ENCODE measurements around the gene CTCFL.

Gene CTCFL

DNA sequence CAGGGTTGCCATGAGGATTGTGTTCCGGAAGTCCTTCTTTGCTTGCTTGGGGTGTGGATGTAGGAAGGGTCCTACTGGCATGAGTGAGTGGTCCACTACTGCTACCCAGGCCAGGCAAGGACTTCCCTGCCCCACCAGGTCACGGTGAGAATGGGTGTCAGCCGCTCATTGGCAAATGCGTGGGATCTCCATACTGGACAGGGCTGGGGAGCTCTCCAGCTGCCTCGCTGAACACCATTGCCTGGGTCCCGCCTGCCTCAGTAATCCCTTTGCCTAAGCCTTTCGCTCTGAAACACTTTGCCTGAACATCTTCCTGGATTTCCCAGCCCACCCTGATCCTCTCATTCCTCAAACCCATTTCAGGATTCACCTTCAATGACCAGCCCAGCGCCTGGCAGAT is 59.5 kb downstream of the CTCFL start:
- DNase-seq (ENCODE audit: low read depth), result no peak

DNA sequence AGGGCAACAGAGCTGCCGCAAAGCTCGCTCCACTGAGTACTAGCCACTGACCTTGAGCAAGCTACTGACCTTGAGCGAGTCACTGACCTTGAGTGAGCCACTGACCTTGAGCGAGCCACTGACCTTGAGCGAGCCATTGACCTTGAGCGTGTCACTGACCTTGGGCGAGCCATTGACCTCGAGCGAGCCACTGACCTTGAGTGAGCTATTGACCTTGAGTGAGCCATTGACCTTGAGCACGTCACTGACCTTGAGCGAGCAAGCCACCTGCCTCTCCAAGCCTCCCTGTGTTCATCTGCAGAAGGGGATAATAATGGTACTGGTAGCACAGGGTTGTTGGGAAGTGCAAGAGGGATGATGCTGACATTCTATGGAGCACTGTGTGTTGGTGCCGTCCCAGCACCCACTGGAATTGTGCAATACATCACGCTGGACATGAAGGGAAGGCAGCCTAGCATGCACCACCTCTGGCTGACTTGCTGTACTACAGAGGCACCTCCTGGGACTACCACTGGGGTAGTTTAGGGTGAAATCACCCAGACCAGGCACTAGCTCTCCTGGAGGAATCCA is 60.2 kb downstream of the CTCFL start:
- DNase-seq (ENCODE audit: low read depth), result no peak

DNA sequence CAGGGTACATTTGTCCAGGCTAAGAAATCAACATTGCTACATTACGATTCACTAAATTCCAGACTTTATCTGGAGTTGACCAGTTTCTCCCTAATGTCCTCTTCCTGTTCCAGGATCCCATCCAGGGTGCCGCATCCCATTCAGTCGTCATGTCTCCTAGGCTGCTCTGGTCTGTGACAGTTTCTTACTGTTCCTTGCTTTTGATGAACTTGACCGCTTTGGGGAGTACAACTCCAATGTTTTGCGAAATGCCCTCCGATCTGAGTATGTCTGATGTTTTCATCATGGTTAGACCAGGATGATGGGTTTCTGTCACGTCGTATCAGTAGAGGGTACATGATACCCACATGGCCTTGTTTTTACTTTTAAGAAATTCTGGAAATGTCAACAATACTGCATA is 62.2 kb downstream of the CTCFL start:
- DNase-seq (ENCODE audit: low read depth), result no peak

DNA sequence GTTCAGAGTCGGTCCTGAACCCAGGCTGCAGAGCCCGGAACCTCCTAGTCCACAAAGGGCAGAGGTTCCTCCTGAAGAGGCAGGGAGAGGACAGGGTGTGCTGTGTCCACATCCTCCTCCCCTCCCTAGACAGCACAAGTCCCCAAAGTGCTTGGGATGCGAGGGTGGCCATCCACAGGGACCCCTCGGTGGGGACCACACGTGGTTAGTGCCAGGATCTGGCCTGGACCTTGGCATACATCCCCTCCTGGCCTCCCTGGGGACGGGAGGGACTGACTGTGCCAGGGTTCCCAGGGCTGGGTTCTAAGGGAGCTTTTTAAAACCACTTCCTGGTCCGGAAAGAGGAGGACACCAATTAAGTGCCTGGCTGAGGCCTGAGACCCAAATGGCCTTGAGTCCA is 63.2 kb downstream of the CTCFL start:
- no peak for DNase-seq (ENCODE audit: low read depth)

DNA sequence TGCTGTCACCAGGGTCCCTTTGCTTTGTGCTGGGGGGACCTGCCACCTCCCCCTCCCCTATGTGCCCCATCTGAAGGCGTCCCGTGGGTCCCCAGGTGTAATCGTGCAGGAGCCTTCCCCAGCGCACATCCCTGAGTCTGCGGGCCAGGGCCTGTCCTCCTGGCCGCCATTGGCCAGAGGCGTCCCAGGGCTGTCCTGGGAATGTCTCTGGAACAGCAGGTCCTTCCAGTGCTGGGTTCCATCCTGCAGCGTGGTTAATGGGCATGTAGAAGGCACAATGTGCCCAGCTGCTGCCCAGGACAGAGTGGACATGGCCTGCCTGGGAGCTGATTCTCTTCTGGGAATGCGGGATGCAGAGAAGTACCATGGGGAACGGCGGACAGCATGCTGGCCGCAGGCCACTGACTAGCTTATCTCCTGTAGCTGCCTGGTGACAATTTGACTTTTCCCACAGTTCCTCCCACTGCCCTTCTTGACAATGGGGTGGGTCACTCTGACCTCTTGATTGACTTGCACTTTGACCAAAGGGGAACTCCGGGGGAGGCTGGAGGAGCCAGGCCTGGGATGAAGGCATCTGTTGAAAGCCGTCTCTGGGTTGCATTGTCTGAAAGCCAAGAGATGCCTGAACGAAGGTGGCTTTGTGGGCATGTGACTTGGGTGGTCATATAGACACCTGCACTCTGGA is 64.0 kb downstream of the CTCFL start:
- no peak for DNase-seq (ENCODE audit: low read depth)

DNA sequence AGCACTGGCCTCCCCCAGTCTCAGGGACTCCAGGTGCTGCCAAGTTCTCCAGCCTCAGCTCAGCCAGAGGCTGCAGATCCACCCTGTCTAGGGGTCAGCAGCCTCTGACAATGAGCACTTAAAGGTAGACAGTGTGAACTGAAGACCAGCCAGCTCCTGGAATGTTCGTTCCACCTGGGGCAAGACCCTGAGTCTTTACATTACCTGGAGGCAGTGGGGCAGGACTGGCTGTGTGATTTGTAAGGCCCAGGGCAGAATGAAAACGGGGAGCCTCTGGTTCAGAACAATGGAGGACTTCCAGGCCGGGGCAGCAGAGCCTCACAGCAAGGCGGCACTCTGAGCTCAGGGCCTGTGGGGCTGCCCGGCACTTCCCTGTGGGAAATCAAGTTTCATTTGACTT is 65.0 kb downstream of the CTCFL start:
- DNase-seq (ENCODE audit: low read depth), result no peak

DNA sequence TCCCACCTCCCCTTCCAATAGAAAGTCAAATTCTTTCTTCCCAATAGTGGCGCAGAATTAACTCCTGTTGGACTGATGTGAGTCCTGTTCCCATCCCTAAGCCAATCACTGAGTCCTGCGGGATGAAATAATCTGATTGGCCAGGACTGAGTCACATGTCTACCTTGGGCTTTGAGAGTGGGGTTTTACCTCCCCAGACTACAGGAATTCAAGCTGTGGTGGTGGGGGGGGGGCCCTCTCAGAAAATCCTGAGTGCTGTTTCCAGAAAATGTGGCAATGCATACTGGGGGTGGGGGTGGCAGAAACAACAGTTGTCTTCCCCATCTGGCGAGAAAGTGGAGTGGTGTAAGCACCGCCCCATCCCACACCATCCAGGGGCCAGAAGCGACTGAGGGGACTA is 65.7 kb downstream of the CTCFL start:
- no peak for DNase-seq (ENCODE audit: low read depth)

DNA sequence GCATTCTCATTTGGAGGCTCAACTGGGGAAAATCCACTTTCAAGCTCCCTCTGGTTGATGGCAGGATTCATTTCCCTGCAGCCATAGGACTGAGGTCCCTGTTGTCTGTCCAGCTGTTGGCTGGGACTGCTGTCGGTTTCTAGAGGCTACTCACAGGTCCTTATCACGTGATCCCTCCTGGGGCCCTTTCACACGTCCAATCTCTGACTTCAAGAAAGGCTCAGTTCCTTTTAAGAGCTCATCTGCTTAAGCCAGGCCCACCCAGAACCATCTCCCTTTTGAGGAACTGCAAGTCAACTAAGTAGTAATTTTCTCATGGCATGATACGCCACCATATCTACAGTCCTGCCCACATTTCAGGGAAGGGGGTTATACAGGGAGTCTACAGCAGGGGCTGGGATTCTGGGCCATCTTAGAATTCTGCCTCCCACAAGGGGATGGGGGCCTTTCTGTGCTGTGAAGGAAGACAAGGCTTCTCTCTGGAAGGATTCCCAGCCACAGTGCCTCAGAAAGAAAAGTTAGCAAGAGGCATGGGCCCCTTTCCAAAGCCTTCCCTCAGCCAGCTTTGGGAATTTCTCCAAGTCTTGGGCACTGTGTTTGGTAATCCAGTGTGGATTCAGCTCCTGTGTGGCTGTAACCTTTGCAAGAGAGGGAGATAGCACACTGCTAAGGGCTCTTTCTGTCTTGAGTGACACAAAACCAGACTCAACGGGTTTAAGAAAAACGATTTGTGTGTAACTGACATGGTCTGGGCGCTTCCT is 66.4 kb downstream of the CTCFL start:
- no peak for DNase-seq (ENCODE audit: low read depth)

DNA sequence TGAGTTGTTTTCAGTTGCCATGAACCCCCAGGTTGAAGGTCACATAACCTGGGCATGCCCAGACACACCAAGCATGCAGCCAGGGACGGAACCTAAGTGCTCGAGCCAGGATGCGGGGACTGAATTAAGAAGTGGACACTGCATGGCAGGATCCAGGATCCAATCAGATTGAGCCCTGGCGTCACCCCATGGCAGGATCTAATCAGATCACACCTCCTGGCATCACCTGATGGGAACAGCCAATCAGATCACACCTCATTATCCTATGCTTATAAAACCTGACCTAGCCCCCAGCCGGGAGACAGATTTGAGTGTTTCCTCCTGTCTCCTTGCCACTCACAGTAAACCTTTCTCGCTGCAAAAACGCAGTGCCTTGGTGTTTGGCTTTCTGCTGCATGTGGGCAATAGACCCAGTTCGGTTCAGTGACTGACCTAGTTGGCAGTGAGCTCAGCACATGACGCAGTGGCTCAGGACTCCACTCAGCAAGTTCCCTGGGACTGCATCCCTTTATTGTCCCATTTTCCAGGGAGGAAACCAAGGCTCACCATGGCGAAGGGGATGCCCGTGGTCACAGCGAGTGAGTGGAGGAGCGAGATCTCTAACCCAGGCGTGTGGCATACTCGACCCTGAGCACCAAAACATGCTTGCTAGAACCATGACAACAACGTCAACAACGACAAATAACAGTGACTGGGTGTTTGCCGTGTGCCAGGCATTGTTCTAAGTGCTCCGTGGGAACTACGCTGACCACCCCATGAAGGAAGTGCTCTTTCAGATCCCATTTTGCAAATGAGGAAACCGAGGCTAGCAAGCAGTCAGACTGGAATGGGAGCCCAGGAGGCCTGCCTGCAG is 67.5 kb downstream of the CTCFL start:
- no peak for DNase-seq (ENCODE audit: low read depth)

DNA sequence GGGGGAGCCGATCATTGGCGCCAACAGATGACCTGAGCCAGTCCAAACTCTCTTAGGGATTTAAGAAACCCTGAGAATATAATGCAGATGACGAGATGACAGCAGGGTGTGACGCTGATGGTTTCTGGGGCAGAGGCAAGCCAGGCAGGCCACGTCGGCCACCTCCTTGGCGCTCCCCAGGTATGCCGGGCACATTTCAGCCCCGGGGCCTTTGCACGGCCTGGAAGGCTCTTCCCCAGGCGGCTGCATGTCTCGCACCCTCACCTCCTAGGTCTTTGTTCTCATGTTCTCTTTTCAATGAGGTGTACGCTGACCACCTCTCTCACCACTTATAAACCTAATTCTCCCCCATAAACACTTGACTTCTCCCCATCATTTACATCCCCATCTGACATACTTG is 68.8 kb downstream of the CTCFL start:
- no peak for DNase-seq (ENCODE audit: low read depth)

DNA sequence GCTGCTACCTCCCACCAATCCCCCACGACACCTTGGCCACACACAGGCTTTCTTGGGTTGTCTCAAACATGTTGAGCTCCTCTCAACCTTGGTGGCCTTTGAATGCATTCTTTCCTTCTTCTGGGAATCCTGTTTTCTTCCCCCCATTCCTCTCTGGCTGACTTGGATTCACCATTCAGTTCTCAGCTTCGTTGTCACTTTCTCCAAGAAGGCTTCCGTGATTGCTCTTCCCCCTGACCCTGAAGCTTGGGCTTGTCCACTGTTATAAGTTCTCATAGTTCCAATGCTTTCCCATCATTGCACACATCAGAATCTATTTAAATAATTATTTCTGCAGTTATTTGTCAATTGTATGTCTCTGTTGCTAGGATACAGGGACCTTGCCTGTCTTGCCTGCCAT is 69.6 kb downstream of the CTCFL start:
- DNase-seq (ENCODE audit: low read depth), result no peak

DNA sequence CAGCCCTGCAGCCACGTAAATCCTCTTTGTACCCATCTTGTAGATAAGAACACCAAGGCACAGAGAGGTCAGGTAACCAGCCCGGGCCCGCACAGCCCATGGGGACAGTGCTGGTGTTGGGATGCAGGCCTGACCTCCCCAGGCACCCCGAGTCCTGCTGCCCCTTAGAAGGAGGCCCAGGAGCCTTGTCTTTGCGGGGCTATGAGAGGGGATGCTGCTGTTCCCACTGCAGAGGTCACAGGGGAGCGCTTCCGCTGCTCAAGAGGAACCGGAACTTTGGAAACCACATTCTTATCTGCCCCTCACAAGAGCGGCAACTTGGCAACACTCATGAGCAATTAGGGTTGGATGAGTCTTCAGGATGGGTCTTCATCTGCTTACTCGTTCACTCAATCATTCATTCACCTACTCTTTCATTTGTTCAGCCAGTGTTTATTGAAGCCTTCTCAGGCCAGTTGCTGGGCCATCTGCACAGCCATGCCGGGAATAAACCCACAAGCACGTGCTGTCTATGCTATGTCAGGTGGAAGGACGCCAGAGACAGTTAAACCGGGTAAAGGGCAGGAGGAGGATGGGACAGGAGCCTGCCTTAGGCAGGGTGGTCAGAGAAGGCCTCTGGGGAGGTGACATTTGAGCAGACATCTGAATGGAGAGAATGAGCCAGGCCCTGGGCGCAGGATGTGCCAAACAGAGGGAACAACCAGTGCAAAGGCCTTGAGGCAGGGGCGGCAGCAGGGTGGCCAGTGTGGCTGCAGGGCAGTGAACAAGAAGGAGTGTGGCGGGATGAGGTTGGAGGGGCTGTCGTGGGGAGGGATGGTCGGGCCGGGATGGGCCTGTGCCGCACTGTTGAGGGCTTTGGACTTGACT is 72.9 kb downstream of the CTCFL start:
- DNase-seq (ENCODE audit: low read depth), result no peak

DNA sequence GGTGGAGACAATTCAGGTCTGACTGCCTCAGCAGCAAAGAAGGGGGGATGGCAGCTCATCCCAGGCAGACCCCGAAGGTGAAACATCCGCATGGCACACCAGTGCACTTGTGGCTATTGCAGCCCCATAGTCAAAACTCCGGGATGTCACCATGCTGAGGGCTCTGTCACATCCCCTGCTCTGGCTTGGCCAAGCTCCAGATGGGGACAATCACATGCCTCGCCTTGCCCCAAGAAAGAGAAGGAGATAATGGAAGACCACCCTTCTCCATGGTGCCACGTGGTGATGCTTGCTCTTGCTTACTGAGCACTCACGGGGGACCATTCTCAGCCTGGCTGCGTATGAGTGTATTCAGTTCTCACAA is 73.5 kb downstream of the CTCFL start:
- DNase-seq (ENCODE audit: low read depth), result no peak

DNA sequence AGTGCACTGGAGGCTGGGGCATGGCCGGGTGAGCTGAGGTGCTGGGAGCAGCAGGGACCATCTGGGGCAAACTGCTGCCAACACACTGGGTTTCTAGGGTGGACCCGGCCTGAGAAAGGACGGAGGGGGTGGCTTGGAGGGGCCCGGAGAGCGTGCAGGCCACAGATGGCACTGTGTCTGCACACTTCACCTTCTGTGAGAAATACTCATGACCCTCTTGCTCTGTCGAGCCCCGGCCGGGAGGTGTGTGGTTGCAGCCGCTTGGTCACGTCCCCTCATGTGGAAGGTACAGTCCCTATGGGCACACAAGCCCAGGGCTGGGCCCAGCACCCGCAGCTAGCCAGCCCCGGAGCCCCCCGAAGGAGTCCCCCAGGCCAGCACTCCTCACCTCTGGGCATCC is 74.0 kb downstream of the CTCFL start:
- DNase-seq (ENCODE audit: low read depth), result no peak

DNA sequence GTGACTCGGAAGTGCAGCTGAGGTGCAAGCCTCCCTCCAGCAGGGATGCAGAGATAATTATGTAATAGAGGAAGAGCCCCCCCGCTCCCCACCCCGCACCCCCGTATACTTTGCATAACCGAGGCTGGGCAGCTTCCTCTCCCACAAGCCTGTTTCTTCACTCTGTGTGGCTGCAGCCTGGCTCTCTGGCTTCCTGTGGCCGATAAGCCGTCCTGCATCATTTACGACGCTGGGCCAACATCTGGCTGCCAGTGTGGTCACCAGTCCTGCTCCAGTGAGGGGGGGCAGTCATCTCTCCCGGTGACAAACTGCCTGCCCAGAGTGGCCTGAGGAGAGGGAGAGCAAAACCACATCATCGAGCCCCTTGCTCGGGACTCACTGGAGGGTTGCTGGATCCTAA is 74.5 kb downstream of the CTCFL start:
- DNase-seq (ENCODE audit: low read depth), result no peak

DNA sequence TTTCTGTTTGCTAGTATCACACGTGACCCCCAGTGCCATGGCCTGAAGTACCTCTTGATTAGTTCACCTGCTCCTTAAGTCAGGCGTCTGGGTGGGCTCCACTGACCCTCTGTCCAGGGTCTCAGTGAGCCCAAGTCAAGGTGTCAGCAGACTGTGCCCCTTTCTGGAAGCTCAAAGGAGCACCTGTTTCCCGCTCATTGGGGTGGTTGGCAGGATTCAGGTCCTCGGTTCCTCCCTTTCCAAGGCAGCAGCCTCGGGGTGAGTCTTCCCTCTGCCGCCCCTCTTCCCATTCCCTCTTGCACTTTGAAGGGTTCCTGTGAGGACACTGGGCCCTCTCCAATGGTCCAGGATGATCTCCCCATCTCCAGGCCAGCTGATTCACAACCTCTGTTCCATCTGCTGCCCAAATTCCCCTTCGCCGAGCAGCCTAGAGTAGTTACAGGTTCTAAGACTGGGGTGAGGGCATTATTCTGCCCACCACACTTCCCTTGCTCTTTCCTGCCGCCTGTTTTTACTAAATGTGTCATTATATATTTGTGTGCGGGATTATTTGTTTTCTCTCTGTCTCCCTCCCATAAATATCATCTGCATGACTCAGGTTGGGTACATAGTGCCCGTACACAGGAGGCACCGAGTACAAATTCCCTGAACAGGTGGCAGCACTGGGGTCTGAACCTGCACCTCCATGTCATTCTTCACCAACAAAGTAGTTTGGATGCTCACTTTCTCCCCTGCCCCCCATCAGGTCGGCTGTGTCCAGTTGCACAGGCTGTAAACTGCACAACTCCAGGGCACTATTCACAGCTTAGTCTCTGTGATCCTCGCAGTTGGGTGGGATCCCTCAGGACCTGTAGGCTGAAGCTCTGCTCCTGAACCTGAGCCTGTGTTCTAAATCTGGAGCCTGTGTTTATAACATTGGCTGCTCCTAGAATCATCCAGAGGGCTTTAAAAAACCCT is 75.3 kb downstream of the CTCFL start:
- no peak for DNase-seq (ENCODE audit: low read depth)

DNA sequence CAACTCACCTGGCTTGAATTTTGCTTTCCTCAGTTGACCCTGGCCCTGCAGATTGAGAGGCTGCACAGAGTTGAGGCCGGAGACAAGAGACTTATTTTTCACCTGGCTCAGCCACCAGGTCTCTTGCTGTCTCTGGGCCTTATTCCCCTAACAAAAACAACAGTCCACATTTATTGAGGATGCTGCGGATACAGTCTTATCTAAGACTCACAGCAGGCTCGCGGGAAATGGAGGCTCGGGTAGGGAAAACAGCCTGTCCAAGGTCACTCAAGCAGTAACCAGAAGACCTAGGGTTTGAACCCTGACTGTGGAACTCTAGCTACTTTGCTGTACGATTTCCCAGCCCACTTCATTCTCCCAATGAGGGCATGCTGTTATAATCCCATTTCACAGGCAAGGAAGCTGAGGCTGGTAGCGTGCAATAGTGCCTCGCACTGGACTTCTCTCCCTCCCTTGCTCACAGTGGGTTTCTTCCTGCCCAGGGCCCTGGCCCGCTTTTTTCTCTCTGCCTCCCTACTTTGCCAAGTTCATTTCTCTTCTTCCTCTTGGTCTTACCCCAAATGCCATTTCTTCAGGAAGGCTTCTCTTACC is 76.1 kb downstream of the CTCFL start:
- DNase-seq (ENCODE audit: low read depth), result no peak

Data from HS-27A (cell line).